Measurements from ENCODE around the gene DLG2.

DNA sequence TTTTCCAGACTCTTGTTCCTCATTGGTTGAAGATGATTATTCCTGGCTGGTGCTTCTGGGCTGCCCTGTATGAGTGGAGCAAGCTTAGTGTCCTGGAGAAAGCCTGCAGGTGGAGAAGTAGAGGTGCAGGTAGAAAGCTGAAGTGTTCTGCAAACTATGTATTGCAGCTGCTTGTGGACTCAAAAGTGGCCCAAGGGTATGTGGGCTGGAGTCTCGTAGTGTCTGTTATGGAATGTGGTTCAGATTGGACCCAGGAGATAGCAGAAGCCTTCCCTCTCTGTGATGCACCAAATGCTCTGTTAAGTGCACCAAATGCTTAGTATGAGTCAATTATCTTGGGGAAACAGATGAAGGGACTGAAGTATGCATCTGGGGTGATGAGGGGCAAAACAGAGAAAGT, 2218.2 kb downstream of the DLG2 start:
- TF ChIP-seq, protein P1, sequence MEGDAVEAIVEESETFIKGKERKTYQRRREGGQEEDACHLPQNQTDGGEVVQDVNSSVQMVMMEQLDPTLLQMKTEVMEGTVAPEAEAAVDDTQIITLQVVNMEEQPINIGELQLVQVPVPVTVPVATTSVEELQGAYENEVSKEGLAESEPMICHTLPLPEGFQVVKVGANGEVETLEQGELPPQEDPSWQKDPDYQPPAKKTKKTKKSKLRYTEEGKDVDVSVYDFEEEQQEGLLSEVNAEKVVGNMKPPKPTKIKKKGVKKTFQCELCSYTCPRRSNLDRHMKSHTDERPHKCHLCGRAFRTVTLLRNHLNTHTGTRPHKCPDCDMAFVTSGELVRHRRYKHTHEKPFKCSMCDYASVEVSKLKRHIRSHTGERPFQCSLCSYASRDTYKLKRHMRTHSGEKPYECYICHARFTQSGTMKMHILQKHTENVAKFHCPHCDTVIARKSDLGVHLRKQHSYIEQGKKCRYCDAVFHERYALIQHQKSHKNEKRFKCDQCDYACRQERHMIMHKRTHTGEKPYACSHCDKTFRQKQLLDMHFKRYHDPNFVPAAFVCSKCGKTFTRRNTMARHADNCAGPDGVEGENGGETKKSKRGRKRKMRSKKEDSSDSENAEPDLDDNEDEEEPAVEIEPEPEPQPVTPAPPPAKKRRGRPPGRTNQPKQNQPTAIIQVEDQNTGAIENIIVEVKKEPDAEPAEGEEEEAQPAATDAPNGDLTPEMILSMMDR (conservative IDR thresholded peaks at IDR 0.05 in 1 of 2, IDR thresholded peaks at IDR 0.05 in 1 of 2; ENCODE audit: extremely low read depth in 1 of 2, insufficient read depth in 1 of 2, low read depth in 1 of 2, low read length in 2 of 2), result no peak
- TF ChIP-seq EZH2 (IDR thresholded peaks at IDR 0.05; ENCODE audit: borderline replicate concordance, low read length), result no peak
